ENCODE measurements around the gene NME5. TPM values are rescaled to one million over a fixed set of nuclear protein-coding genes. Genes with fewer than 3 reads are reported as not detected.
"Not testable (repeated sequence)": the region's sequence is repeated elsewhere in the genome, so short reads cannot be mapped to it uniquely, and the experiment has no call there.

Gene NME5
- total RNA-seq, 1 donor from 2014 or later = 9.9 TPM

DNA sequence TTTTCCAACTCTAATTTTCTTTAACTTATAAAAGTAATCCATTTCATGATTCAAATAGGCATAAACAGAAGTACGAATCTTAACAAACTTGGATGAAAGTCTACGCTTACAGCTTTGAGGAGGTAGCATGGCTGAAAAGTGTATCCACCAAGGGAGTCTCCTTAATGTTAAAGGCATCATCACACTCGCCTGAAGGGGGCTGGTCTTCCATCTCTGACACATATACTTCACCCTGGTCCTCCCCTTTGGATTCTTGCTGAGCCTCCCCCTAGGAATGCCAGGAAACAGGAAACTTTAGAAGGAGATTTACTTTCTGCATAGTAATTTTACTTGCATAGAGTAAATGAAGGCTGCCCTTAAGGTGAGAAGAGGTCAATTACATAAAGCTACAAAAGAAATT, 10.3 kb upstream of the NME5 start:
- H3K4me3 Mint-ChIP-seq (ENCODE audit: low read depth) = no peak overlapping the region
- no peak for TF ChIP-seq CTCF (IDR thresholded peaks at IDR 0.05; ENCODE audit: unreplicated experiment)
- DNase-seq (ENCODE audit: low spot score, unreplicated experiment) = no peak
- no peaks in the 10 kb centered on the region for H3K27me3 Mint-ChIP-seq
- H3K9me3 Mint-ChIP-seq (ENCODE audit: low read depth) = no peaks in the 10 kb centered on the region
- H3K36me3 Mint-ChIP-seq (ENCODE audit: insufficient read depth) = no peaks in the 10 kb centered on the region
- no peak overlapping the region for H3K27ac Mint-ChIP-seq
- no peaks in the 10 kb centered on the region for H3K4me1 Mint-ChIP-seq (ENCODE audit: low read depth)

DNA sequence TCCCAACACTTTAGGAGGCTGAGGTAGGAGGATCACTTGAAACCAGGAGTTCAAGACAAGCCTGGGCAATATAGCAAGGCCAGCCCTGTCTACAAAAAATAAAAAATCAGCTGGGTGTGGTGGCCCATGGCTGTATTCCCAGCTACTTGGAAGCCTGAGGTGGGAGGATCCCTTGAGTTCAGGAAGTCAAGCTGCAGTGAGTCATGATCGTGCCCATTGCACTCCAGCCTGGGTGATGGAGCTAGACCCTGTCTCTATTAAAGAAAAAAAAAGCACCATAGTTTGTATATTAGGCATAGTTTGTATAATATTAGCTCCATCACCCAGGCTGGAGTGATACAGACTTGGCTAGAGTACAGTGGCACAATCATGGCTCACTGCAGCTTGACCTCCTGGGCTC, 9.6 kb upstream of the NME5 start:
- no peak overlapping the region for H3K4me3 Mint-ChIP-seq (ENCODE audit: low read depth)
- no peak for TF ChIP-seq CTCF (IDR thresholded peaks at IDR 0.05; ENCODE audit: unreplicated experiment)
- H3K4me1 Mint-ChIP-seq (ENCODE audit: low read depth) = no peaks in the 10 kb centered on the region
- H3K27ac Mint-ChIP-seq = no peak overlapping the region
- no peaks in the 10 kb centered on the region for H3K36me3 Mint-ChIP-seq (ENCODE audit: insufficient read depth)
- no peaks in the 10 kb centered on the region for H3K27me3 Mint-ChIP-seq
- DNase-seq (ENCODE audit: low spot score, unreplicated experiment) = no peak
- no peaks in the 10 kb centered on the region for H3K9me3 Mint-ChIP-seq (ENCODE audit: low read depth)

DNA sequence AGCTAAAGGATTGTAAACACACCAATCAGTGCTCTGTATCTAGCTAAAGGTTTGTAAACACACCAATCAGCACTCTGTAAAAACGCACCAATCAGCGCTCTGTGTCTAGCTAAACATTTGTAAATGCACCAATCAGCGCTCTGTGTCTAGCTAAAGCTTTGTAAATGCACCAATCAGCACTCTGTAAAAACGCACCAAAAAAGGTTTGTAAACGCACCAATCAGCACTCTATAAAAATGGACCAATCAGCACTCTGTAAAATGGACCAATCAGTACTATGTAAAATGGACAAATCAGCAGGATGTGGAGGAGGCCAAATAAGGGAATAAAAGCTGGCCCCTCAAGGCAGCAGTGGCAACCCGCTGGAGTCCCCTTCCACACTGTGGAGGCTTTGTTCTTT, 4.3 kb upstream of the NME5 start:
- H3K9me3 Mint-ChIP-seq (ENCODE audit: low read depth); H3K27ac Mint-ChIP-seq; H3K27me3 Mint-ChIP-seq; H3K4me1 Mint-ChIP-seq (ENCODE audit: low read depth); H3K4me3 Mint-ChIP-seq (ENCODE audit: low read depth); DNase-seq (ENCODE audit: low spot score, unreplicated experiment); H3K36me3 Mint-ChIP-seq (ENCODE audit: insufficient read depth): not testable (repeated sequence)

- Mint-ChIP-seq H3K4me3 (ENCODE audit: low read depth) (no peak overlapping the region), H3K27ac (no peak overlapping the region), H3K4me1 (ENCODE audit: low read depth) (peaks cover 5% of the 10 kb centered on the region), H3K27me3 (no peaks in the 10 kb centered on the region), H3K9me3 (ENCODE audit: low read depth) (no peaks in the 10 kb centered on the region), H3K36me3 (ENCODE audit: insufficient read depth) (no peaks in the 10 kb centered on the region)
- no peak for TF ChIP-seq CTCF (IDR thresholded peaks at IDR 0.05; ENCODE audit: unreplicated experiment)
- no peak for DNase-seq (ENCODE audit: low spot score, unreplicated experiment)
Observed at GRCh38 chr5:138141734-138142133, 2.5 kb upstream of the NME5 start.

DNA sequence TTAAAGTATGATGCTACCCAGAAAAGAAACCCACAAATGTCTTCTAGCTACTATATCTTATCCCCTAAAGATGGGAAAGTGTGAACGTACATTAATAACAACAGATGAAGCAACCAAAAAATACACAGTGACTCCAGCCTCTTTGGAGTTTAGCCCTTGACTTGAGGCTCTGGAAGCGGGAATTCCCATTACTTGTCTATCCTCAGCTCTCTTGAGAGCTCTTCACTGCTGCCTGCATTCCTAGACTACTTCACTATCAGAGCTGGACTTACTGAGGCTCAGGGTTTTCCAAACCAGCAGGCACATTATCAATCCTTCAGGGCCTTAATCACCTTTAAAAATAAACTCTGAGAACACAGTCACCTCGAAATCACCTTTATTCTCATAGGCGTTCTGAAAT, 1.0 kb upstream of the NME5 start:
- Mint-ChIP-seq H3K27ac (no peak overlapping the region), H3K9me3 (ENCODE audit: low read depth) (no peaks in the 10 kb centered on the region), H3K27me3 (no peaks in the 10 kb centered on the region), H3K4me3 (ENCODE audit: low read depth) (no peak overlapping the region), H3K4me1 (ENCODE audit: low read depth) (peaks cover 5% of the 10 kb centered on the region), H3K36me3 (ENCODE audit: insufficient read depth) (no peaks in the 10 kb centered on the region)
- DNase-seq (ENCODE audit: low spot score, unreplicated experiment) = no peak
- no peak for TF ChIP-seq CTCF (IDR thresholded peaks at IDR 0.05; ENCODE audit: unreplicated experiment)

- H3K27me3 Mint-ChIP-seq = no peaks in the 10 kb centered on the region
- no peak for TF ChIP-seq CTCF (IDR thresholded peaks at IDR 0.05; ENCODE audit: unreplicated experiment)
- H3K9me3 Mint-ChIP-seq (ENCODE audit: low read depth) = no peaks in the 10 kb centered on the region
- DNase-seq (ENCODE audit: low spot score, unreplicated experiment) = no peak
- H3K27ac Mint-ChIP-seq = peak overlapping the region; percentile 33
- H3K36me3 Mint-ChIP-seq (ENCODE audit: insufficient read depth) = no peaks in the 10 kb centered on the region
- peaks cover 5% of the 10 kb centered on the region for H3K4me1 Mint-ChIP-seq (ENCODE audit: low read depth)
- peak overlapping the region; percentile 82 for H3K4me3 Mint-ChIP-seq (ENCODE audit: low read depth)
Observed at GRCh38 chr5:138139781-138140090, 508 bp upstream of the NME5 start.
